Measurements from ENCODE around the gene RAB11FIP3.
"Not testable (repeated sequence)": the region's sequence is repeated elsewhere in the genome, so short reads cannot be mapped to it uniquely, and the experiment has no call there.

Gene RAB11FIP3

DNA sequence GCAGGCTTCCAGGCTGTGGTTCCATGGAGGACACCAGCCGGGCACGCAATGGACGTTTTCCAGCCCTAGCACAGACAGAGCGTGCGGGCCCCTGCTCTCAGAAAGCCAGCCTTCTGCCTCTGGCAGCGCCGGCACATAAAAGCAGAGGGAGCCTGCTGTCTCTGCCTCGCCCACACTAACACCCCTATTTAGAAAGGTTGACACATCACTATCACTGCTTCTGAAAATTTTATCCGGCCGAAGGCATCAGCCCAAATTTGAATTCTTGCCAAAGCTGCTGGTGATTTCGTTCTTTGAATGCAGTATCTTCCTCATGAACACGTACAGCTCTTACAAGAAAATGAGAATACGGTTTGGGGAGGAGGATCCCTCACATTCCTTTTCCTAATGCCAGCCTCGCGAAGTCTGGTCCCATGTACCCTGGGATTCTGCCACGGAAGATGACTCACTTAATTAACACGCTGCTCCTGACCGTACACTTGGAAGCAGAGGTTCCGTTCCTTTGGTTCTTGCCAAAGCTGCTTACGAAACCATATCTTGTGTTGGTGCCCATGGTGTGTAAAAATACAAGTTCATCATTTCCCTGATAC, 1.3 kb upstream of the RAB11FIP3 start:
- no peak for DNase-seq

DNA sequence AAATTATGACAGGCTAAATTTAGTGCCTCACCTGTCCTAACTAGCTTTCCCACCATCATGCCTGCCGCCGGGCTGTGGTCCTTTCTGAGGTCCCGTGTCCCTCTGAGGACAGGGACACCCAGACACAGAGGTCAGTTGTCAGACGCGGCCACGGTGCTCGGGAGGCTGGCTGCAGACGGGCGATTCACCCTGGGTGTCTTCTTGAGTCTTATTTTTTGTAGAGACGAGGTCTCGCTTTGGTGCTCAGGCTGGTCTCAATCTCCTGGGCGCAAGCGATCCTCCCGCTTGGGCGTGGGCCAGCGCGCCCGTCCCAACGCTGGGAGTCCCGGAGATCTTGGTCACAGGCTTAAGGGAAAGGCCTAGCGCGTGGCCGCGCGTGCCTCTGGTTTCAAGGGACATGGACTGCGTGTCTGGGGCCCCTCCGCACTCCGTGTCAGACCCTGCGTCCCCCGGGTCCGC, 797 bp upstream of the RAB11FIP3 start:
- DNase-seq: no peak

DNA sequence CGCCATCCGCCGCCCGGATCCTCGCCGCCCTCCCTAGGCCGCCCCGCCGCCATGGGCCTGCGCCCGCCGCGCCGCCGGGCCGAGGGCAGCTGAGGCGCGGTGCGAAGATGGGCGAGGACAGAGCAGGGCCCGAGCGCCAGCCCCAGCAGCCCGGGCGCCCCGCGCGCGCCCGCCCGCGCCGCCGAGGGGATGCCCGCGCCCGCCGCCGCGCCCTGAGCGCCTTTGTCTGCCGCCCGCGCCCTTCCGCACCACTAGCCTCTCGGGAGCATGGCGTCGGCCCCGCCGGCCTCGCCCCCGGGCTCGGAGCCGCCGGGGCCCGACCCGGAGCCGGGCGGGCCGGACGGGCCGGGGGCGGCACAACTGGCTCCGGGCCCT, 278 bp downstream of the RAB11FIP3 start:
- peak in 1 of 4 experiments; percentile 44 for DNase-seq

DNA sequence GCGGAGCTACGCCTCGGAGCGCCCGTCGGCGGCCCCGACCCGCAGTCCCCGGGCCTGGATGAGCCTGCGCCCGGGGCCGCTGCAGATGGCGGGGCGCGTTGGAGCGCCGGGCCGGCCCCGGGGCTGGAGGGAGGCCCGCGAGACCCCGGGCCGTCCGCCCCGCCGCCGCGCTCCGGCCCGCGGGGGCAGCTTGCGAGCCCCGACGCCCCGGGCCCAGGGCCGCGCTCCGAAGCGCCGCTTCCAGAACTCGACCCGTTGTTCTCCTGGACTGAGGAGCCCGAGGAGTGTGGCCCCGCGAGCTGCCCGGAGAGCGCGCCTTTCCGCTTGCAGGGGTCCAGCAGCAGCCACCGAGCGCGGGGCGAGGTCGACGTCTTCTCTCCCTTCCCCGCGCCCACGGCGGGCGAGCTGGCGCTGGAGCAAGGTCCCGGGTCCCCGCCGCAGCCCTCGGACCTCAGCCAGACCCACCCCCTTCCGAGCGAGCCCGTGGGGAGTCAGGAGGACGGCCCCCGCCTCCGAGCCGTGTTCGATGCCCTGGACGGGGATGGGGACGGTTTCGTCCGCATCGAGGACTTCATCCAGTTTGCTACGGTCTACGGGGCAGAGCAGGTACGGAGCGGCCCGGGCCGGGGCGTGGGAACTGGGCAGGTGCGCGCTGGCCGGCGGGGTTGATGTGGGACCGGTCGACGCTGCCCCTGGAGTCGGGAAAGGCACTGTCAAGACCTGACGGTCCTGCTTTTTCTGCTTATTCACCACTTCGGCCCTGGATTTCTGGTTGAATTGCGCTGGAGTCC, 861 bp downstream of the RAB11FIP3 start:
- DNase-seq: no peak

DNA sequence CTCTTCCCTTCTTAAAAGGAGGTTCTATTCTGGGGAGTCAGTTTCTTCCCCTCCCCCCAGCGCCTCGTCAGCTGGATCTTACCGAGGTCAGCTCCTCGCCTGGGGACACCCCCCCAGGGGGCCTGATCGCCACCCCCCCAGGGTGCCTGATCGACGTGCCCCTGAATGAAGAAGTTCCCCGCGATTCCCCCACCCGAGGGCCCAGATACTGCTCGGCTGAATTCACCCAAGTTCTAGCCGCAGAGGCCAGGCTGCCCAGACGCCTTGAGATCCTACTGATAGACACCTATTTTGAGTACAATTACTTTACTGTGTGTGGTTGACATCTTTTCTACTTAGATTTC, 1.4 kb downstream of the RAB11FIP3 start:
- DNase-seq: no peak

DNA sequence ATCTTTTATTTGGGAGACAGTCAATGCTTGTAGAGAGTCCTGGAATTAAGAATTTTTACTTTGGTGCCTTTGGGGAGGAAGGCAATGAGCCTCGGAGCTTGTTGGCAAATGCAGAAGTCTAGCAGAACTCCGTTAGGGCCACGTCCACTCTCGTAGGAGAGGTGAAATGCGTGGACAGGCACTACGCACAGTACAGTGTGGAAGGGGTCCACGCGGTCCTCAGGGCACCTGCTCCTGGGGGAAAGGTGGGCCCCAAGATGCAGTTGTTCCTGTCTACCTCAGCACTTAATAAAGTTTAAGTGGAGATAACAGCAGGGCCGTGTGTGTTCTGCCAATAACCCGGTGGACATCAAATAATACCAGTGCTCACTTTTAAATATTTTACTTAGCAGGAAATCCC, 1.8 kb downstream of the RAB11FIP3 start:
- no peak for DNase-seq

DNA sequence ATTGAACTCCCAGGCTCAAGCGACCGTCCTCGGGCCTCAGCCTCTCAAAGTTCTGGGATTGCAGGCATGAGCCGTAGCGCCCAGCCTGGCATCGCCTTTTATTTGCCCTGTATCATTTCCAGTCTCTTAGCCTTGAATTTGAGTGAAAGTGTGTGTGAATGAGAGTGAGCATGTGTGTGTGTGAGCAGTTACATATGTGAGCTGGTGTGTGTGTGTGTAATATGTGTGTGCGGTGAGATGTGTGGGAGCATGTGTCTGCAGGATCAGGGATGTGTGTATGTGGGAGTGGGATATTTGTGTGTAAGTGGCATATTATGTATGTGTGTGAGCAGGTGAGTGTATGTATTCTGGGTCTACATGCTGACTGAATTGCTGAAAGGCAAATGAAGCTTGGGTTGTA, 5.5 kb downstream of the RAB11FIP3 start:
- DNase-seq: no peak

DNA sequence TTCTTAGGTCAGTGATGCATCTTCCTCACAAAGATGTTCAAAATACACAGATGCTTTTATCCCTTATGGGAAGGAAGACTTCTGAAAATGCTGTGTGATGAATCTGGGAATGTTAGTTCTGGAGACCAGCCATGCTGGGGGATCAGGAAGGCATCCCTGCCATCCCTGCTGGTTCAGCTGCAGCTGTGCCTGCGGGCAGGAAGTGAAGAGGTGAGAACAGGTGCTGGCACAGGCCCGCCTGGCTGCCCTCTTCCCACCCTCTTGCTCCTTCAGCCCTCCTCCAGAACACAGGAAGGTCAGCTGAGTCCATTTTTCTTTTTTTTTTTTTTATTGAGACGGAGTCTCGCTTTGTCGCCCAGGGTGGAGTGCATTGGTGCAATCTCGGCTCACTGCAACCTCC, 15.2 kb downstream of the RAB11FIP3 start:
- no peak for DNase-seq

DNA sequence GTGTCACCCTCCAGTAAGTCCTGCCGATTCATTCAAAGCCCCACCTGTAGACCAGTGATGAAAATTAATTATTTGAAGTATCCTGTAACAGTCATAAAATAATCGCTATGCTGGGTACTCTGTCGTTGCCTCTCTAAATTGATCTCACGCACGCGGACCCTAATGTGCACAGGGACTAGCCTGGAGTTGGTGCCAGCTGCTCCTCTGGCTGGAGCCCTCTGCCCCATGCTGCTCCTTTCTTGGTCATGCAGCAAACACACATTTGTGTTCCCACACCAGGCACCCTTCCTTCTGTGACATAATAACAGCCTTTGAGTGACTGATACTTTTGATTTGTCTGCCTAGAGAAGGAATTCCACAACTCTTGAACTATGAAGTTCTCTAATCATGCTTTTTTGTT, 16.0 kb downstream of the RAB11FIP3 start:
- DNase-seq: no peak

DNA sequence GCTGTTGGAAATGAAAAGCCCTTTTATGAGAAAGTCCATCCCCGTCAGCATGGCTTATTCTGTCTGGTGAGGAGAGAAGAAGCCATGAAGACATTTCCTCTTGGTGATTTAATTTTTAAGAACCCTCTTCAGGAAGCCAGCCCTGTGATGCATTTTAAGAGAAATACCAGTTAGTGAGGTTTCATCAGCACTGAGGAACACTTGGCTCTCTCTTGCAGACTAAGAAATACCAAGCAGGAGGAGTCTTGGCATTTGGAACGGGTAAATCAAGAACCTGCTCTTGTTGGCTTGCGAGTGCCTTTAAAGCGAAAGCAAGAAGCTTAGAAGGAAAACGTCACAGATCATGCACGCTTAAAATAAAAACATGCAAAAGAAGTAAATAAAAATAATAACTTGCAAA, 17.5 kb downstream of the RAB11FIP3 start:
- DNase-seq: no peak

DNA sequence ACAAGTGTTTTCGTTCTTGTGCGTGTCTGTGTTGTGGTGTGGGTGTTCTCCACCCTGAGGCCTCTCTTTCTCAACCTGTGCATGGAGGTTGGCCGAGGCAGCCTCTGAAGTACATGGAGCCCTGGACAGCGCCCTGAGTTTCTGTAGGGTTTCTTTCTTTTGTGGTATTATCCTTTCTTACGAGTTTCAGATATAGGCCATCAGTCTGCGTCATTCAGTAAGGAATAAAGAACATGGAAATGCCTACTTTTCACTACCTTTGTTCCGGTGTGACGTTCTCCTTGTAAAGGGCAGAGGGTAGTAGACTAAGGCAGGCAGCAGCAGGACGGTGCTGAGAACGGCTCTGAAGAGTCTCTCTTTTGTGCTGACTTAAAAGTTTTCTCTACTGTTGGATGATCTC, 18.6 kb downstream of the RAB11FIP3 start:
- DNase-seq: no peak

DNA sequence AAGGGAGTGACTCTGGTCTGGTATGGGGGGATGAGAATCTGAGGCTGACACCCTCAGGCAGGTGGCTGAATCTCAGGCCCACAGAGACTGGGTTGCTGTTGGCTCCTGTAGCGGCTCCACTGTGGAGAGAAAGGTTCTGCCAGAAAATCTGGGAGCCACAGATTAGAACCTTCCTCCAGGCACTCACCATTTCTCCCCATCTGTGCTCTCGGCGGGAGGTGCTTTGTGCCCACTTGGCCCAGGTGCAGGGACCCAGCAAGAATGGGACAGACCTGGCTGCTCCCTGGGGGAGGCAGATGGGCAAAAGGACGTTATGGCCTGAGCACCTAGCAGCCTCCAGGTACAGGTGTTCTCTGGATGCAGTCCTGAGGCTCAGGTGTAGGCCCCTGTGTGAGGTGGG, 20.1 kb downstream of the RAB11FIP3 start:
- no peak for DNase-seq

DNA sequence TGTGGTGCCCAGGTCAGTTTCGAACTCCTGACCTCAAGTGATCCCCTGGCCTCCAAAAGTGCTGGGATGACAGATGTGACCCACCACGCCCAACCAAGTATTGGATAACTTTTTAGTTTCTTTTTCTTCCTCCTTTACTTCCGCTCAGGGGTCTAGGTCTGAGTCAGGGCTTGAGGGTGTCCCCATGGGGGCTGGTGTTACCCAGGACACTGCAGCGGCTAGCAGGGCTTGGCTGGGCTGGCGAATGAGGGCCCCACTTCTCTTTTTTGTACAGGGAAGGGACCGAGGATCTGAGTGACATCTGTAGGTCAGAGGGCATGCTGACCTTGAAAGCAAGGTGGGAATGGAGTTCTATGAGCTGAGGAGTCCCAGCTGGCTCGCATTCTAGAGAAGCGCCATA, 24.9 kb downstream of the RAB11FIP3 start:
- DNase-seq: no peak

DNA sequence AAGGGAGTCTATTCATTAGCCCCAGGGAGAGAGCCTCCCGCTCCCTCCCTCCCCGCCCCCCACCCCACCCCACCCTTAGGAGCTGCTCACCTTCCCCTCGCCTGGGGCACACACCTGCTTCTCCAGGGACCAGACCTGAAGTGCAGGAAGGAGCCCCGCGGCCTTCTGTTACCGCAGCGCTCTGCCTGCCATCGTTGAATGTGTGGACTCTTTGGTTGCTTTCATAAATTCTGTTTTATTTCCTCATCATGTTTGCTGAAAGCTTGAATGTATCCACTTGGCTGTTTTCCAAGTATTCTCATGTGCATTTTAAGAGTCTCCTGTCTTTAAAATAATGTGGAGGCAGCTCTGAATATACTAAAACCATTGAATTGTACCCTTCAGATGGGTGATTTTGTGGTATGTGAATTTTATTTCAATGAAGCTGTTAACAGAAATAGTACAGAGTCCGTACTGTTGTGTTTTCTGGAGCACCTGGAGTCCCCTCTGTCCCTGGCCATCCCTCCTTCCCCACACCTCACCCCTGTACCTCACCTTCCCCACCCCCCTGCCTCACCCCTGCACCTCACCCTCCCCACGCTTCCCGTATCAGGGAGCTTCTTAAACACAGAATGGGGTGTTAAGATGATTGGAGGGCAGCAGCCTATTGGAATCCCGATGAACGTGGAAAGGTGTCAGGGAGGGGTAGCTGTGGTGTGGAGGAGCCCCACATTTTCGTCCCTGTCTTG, 25.5 kb downstream of the RAB11FIP3 start:
- no peak for DNase-seq

DNA sequence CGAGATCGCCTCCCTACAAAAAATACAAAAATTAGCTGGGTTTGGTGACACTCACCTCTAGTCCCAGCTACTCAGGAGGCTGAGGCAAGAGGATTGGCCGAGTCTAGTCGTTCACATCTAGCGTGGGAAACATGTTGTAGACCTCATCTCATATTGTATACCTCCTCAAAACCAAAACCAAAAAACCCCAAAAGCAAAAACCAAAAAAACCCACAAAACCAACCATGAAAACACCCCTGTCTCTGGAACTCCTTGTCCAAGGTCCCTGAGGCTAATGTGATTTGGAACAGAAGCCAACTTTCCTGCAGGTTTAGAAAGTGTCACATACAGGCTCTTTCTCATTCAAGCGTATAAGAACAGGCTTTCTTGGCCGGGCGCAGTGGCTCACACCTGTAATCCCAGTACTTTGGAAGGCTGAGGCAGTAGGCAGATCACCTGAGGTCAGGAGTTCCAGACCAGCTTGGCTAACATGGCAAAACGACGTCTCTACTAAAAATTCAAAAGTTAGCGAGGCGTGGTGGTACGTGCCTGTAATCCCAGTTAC, 29.0 kb downstream of the RAB11FIP3 start:
- DNase-seq: no peak

DNA sequence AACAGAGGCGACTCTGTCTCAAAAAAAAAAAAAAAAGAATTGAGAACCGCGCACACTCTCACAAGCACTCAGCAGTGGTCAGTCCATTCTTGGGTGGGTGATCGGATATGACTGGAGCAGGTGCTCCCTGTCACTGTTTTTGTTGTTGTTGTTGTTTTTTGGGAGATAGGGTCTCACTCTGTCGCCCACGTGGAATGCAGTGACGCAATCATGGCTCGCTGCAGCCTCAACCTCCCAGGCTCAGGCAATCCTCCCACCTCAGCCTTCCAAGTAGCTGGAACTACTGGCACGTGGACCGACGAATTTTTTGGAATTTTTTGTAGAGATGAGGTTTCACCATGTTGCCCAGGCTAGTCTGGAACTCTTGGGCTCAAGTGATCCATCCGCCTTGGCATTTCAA, 30.0 kb downstream of the RAB11FIP3 start:
- no peak for DNase-seq

DNA sequence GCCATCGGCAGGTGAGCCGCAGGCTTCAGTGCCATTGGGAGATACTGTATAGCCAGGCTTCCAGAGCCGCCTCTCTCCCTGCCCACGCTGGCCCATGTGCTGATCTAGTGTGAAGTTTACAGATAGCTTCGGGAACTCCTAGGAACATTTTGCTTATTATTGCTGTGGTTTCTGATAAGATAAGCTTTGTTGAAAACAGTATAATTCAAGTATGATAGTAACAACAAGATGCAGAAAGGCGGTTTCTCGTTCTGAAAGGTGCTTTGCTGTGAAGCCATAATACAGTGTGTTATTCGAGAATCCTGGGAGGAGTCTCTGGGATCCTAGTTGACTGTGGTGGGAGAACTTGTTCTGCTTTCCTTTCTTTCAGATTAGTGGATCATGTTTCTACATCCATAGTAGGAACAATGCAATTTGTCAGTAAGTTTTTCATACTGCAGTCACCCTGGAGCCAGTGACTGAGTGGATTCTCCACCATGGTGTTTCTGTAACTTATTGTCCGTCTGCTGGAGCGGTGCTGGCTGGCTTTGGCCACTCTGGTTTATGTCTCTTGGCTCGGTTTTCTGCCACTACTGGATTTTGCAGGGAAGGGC, 31.5 kb downstream of the RAB11FIP3 start:
- no peak for DNase-seq

DNA sequence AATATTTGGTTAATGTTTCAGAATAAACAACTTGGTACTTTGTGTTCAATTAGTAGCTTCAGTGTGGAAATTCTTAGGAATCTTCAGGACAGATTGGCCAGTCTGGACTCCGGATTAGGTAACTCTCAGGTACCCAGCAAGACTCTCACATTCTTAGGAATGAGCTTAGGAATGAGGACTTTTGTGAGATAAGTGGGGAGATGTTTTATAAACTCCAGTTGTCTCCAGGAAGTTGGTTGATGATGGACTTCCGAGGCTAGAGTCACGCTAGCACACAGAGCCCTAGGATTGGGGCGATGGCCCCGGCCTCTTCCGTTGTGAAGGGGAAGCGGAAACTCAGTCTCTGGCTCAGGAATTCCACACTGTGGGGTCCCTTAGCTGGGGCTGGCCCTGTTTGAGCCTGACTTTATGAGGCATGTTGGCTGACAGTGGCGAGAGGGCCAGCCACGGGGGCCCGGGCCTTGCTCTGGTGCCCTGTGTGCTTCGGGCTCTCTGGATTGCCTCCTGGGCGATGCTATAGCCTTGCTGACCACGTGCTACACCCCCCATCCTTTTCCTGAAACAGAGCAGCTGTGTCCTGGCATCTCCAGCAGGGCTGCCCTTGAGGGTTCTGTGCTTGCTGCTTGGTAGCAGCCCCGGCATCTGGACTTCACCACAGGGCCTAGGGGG, 32.4 kb downstream of the RAB11FIP3 start:
- DNase-seq: no peak

DNA sequence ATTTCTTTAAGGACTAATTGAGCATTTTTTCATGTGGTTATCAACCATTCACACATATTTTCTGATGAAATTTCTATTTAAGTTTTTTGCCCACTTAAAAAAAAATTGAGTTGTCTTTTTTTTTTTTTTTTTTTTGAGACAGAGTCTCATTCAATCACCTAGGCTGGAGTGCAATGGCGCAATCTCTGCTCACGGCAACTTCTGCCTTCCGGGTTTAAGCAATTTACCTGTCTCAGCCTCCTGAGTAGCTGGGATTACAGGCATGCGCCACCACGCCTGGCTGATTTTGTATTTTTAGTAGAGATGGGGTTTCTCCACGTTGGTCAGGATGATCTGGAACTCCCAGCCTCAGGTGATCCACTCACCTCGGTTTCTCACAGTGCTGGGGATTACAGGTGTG, 34.3 kb downstream of the RAB11FIP3 start:
- no peak for DNase-seq

DNA sequence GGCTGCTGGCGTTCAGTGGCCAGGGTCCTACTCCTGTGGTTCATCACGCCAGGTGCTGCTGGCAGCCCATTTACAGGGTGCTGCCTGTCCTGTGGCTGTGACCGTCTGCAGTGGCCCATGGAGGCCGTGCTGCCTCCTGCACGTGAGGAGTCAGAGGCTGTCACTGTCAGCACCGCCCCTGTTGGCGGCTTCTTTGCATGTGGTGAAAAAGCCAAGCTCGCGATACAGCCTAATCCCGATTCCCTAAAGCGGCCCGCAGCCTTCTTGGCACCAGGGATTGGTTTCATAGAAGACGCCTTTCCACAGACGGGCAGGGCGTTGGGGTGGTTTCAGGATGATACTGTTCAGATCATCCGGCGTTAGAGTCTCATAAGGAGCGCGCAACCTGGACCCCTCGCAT, 35.3 kb downstream of the RAB11FIP3 start:
- DNase-seq: no peak

DNA sequence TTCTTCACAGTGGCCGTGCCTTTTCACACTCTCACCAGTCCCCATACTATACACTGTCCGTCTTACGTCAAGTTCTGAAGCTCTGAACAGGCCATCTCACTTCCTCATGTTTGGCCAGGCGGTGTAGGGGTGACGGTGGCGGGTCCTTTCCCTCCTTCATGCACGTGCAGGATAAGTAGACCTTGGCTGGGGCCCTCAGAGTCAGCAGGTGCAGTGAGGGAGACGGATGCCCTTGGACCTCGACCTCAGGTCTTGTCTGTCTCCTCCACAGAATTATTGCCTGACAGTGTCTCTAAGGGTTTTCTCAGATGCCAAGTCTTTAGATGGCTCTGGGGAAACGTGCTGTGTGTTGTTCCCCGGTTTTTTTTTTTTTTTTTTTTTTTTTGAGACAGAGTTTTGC, 37.6 kb downstream of the RAB11FIP3 start:
- DNase-seq: no peak

DNA sequence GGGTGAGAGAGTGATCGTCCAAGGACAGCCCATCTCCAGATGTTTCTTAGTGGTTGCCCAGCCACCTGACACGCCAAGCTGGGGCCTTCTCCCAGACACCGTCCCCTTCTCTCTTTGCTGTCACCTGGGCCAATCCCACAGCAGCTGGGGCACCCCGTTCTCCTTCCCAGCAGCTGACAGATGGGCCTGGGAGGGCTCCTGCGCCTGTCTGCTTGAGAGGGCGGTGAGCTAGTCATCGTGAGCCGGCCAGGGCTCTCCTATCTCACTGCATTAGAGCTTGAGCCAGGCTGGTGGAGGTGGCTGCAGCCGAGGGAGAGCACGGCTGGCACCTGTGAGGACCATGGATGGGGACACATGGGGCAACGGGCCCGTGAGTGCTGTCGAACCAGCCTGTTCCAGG, 41.2 kb downstream of the RAB11FIP3 start:
- no peak for DNase-seq

DNA sequence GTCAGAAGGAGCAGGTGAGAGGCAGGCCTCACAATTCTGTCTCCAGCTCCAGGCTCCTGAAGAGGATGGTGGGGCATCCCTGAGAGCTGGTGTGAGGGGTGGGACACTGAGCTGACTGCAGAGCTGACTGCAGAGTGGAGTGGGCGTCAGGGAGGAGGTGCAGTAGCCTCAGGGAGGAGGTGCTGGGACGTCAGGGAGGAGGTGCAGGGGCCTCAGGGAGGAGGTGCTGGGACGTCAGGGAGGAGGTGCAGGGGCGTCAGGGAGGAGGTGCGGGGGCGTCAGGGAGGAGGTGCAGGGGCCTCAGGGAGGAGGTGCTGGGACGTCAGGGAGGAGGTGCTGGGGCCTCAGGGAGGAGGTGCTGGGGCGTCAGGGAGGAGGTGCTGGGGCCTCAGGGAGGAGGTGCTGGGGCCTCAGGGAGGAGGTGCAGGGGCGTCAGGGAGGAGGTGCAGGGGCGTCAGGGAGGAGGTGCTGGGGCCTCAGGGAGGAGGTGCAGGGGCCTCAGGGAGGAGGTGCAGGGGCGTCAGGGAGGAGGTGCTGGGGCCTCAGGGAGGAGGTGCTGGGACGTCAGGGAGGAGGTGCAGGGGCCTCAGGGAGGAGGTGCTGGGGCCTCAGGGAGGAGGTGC, 41.9 kb downstream of the RAB11FIP3 start:
- DNase-seq: not testable (repeated sequence)
